ENCODE measurements around the gene REPIN1. TPM values are rescaled to one million over a fixed set of nuclear protein-coding genes. Genes with fewer than 3 reads are reported as not detected.

Gene REPIN1
- total and polyA plus RNA-seq, 9 of the 15 experiments (the other 6 are each of a cell fraction or from before 2014, with no cell fraction given), result 8.1 to 283 (median 94.3) TPM

DNA sequence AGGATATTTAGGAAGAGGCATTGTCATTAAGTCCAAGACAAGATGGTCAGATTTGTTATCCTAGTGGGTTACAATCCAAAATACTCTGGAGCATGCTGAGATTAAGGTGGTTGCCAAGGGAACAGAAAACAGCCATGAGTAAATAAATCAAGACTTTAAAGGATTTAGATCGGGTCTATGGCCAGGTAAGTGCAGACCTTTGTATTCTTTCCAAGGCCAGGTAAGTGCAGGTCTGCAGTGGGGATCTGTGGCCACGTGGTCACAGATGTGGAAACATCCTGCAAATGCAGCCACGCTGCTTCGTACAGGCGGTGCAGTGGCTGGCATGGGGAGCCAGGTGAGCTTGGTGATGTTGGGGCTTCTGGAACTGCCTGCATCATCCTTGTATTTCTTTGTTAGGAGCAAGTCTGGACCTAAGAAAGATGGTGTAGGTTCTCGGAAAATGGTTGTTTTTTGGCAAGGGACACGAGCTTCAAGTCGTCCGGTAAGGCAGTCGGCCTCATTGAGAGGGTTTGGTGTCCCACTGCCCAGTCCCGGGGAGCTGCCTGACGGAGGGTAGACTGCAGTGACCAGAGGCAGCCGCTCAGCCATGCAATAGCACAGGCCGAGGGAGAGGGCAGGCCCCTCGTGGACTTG is 32.3 kb downstream of the REPIN1 start (continued):
- TF ChIP-seq, protein P1, sequence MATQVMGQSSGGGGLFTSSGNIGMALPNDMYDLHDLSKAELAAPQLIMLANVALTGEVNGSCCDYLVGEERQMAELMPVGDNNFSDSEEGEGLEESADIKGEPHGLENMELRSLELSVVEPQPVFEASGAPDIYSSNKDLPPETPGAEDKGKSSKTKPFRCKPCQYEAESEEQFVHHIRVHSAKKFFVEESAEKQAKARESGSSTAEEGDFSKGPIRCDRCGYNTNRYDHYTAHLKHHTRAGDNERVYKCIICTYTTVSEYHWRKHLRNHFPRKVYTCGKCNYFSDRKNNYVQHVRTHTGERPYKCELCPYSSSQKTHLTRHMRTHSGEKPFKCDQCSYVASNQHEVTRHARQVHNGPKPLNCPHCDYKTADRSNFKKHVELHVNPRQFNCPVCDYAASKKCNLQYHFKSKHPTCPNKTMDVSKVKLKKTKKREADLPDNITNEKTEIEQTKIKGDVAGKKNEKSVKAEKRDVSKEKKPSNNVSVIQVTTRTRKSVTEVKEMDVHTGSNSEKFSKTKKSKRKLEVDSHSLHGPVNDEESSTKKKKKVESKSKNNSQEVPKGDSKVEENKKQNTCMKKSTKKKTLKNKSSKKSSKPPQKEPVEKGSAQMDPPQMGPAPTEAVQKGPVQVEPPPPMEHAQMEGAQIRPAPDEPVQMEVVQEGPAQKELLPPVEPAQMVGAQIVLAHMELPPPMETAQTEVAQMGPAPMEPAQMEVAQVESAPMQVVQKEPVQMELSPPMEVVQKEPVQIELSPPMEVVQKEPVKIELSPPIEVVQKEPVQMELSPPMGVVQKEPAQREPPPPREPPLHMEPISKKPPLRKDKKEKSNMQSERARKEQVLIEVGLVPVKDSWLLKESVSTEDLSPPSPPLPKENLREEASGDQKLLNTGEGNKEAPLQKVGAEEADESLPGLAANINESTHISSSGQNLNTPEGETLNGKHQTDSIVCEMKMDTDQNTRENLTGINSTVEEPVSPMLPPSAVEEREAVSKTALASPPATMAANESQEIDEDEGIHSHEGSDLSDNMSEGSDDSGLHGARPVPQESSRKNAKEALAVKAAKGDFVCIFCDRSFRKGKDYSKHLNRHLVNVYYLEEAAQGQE (IDR thresholded peaks at IDR 0.05; ENCODE audit: borderline replicate concordance), result no peak
- TF ChIP-seq, protein P1 (CRISPR knock-in tag; IDR thresholded peaks at IDR 0.05; ENCODE audit: low read depth), result no peak
- TF ChIP-seq ZBTB17 (CRISPR knock-in tag; IDR thresholded peaks at IDR 0.05) (no peak), MED1 (CRISPR knock-in tag; IDR thresholded peaks at IDR 0.05; ENCODE audit: borderline replicate concordance) (0 out of 2 replicates have a peak, but pooled peaks have one; percentile 39), CSDE1 (IDR thresholded peaks at IDR 0.05) (0 out of 4 replicates have a peak, but pooled peaks of 1 of the 2 experiments have one; percentile 7), RHOXF2B (CRISPR knock-in tag; conservative IDR thresholded peaks at IDR 0.05) (no peak), ZNF551 (CRISPR knock-in tag; IDR thresholded peaks at IDR 0.05) (no peak), PREB (CRISPR knock-in tag; IDR thresholded peaks at IDR 0.05) (0 out of 2 replicates have a peak, but pooled peaks have one; percentile 21), ZNF444 (CRISPR knock-in tag; IDR thresholded peaks at IDR 0.05) (no peak), CREM (IDR thresholded peaks at IDR 0.05; ENCODE audit: low read depth) (no peak), PTTG1 (tag; IDR thresholded peaks at IDR 0.05; ENCODE audit: low read depth) (no peak), CAMTA2 (CRISPR knock-in tag; conservative IDR thresholded peaks at IDR 0.05) (no peak), GTF2A2 (tag; IDR thresholded peaks at IDR 0.05) (no peak), FOXK2 (conservative IDR thresholded peaks at IDR 0.05 in 1 of 2, IDR thresholded peaks at IDR 0.05 in 1 of 2; ENCODE audit: low read depth in 2 of 2) (peak in 1 of 2 experiments; percentile 8; a peak in 1 of 4 replicates)
- TF ChIP-seq, protein P2, sequence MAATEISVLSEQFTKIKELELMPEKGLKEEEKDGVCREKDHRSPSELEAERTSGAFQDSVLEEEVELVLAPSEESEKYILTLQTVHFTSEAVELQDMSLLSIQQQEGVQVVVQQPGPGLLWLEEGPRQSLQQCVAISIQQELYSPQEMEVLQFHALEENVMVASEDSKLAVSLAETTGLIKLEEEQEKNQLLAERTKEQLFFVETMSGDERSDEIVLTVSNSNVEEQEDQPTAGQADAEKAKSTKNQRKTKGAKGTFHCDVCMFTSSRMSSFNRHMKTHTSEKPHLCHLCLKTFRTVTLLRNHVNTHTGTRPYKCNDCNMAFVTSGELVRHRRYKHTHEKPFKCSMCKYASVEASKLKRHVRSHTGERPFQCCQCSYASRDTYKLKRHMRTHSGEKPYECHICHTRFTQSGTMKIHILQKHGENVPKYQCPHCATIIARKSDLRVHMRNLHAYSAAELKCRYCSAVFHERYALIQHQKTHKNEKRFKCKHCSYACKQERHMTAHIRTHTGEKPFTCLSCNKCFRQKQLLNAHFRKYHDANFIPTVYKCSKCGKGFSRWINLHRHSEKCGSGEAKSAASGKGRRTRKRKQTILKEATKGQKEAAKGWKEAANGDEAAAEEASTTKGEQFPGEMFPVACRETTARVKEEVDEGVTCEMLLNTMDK (IDR thresholded peaks at IDR 0.05; ENCODE audit: borderline replicate concordance, insufficient read depth, low read depth, low read length, poor library complexity, severe bottlenecking), result no peak
- TF ChIP-seq, protein P3, sequence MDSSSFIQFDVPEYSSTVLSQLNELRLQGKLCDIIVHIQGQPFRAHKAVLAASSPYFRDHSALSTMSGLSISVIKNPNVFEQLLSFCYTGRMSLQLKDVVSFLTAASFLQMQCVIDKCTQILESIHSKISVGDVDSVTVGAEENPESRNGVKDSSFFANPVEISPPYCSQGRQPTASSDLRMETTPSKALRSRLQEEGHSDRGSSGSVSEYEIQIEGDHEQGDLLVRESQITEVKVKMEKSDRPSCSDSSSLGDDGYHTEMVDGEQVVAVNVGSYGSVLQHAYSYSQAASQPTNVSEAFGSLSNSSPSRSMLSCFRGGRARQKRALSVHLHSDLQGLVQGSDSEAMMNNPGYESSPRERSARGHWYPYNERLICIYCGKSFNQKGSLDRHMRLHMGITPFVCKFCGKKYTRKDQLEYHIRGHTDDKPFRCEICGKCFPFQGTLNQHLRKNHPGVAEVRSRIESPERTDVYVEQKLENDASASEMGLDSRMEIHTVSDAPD (CRISPR knock-in tag; IDR thresholded peaks at IDR 0.05), result no peak

Data from K562 (cell line).